ENCODE data around the gene GCNT1.
"Not testable (repeated sequence)": the region's sequence is repeated elsewhere in the genome, so short reads cannot be mapped to it uniquely, and the experiment has no call there.

Gene GCNT1

GRCh38 chr9:76493496-76493895 lies 34.5 kb downstream of the GCNT1 start:
- DNase-seq = not testable (repeated sequence)

GRCh38 chr9:76500061-76500460 lies 41.1 kb downstream of the GCNT1 start:
- DNase-seq = no peak

GRCh38 chr9:76502746-76503145 lies 43.8 kb downstream of the GCNT1 start:
- no peak for DNase-seq

- no peak for DNase-seq
These were observed 51.1 kb downstream of the GCNT1 start for GRCh38 chr9:76510041-76510440.

GRCh38 chr9:76510446-76510845 lies 51.5 kb downstream of the GCNT1 start:
- no peak for DNase-seq

GRCh38 chr9:76512826-76513225 lies 53.8 kb downstream of the GCNT1 start:
- no peak for DNase-seq

- DNase-seq = peak; percentile 71
These were observed 57.4 kb downstream of the GCNT1 start for GRCh38 chr9:76516350-76516749.

GRCh38 chr9:76516871-76517270 lies 57.9 kb downstream of the GCNT1 start:
- DNase-seq = no peak

GRCh38 chr9:76519075-76519835 lies 60.3 kb downstream of the GCNT1 start:
- no peak for DNase-seq

- DNase-seq = peak; percentile 42
These were observed 62.3 kb downstream of the GCNT1 start for GRCh38 chr9:76521244-76521681.

GRCh38 chr9:76521906-76522305 lies 62.9 kb downstream of the GCNT1 start:
- no peak for DNase-seq

GRCh38 chr9:76523617-76524200 lies 64.7 kb downstream of the GCNT1 start:
- DNase-seq = not testable (repeated sequence)

GRCh38 chr9:76525196-76525595 lies 66.2 kb downstream of the GCNT1 start:
- DNase-seq = no peak

- DNase-seq = no peak
These were observed 67.0 kb downstream of the GCNT1 start for GRCh38 chr9:76526026-76526425.

- no peak for DNase-seq
These were observed 69.1 kb downstream of the GCNT1 start for GRCh38 chr9:76528056-76528455.

- DNase-seq = no peak
These were observed 69.7 kb downstream of the GCNT1 start for GRCh38 chr9:76528642-76529190.

- no peak for DNase-seq
These were observed 70.7 kb downstream of the GCNT1 start for GRCh38 chr9:76529653-76530052.

- DNase-seq = peak; percentile 42
These were observed 71.6 kb downstream of the GCNT1 start for GRCh38 chr9:76530458-76531110.

- DNase-seq = no peak
These were observed 72.3 kb downstream of the GCNT1 start for GRCh38 chr9:76531231-76531780.

GRCh38 chr9:76532877-76533276 lies 73.9 kb downstream of the GCNT1 start:
- not testable (repeated sequence) for DNase-seq

- peak; percentile 29 for DNase-seq
These were observed 75.0 kb downstream of the GCNT1 start for GRCh38 chr9:76534026-76534425.

- DNase-seq = no peak
These were observed 78.2 kb downstream of the GCNT1 start for GRCh38 chr9:76537150-76537646.

GRCh38 chr9:76539180-76539579 lies 80.2 kb downstream of the GCNT1 start:
- no peak for DNase-seq
